Measurements from ENCODE around the gene MYH10.

Gene MYH10

GRCh38 chr17:8639709-8640108 lies 9.2 kb upstream of the MYH10 start:
- no peak for TF ChIP-seq CTCF (IDR thresholded peaks at IDR 0.05; ENCODE audit: borderline replicate concordance, insufficient read depth, low read depth, low read length)
- no peak overlapping the region for H3K4me3 ChIP-seq (ENCODE audit: low read depth, low read length)

GRCh38 chr17:8632061-8632460 lies 1.5 kb upstream of the MYH10 start:
- no peak for TF ChIP-seq CTCF (IDR thresholded peaks at IDR 0.05; ENCODE audit: borderline replicate concordance, insufficient read depth, low read depth, low read length)

GRCh38 chr17:8631554-8631877 lies 991 bp upstream of the MYH10 start:
- peak overlapping the region; percentile 59 for H3K4me3 ChIP-seq (ENCODE audit: low read depth, low read length)
- TF ChIP-seq CTCF (IDR thresholded peaks at IDR 0.05; ENCODE audit: borderline replicate concordance, insufficient read depth, low read depth, low read length) = no peak

More at GRCh38 chr17:8632061-8632460, 1.5 kb upstream of the MYH10 start:
- H3K4me3 ChIP-seq (ENCODE audit: low read depth, low read length) = no peak overlapping the region

GRCh38 chr17:8630802-8631553 lies 453 bp upstream of the MYH10 start:
- peak; percentile 32 for TF ChIP-seq CTCF (IDR thresholded peaks at IDR 0.05; ENCODE audit: borderline replicate concordance, insufficient read depth, low read depth, low read length)
- H3K4me3 ChIP-seq (ENCODE audit: low read depth, low read length) = peak overlapping the region; percentile 59

- no peak overlapping the region for H3K4me3 ChIP-seq (ENCODE audit: low read depth, low read length)
- no peak for TF ChIP-seq CTCF (IDR thresholded peaks at IDR 0.05; ENCODE audit: borderline replicate concordance, insufficient read depth, low read depth, low read length)
These were observed 926 bp downstream of the MYH10 start for GRCh38 chr17:8629371-8630226.

- TF ChIP-seq CTCF (IDR thresholded peaks at IDR 0.05; ENCODE audit: borderline replicate concordance, insufficient read depth, low read depth, low read length) = no peak
- no peak overlapping the region for H3K4me3 ChIP-seq (ENCODE audit: low read depth, low read length)
These were observed 1.8 kb downstream of the MYH10 start for GRCh38 chr17:8628609-8629169.
